ENCODE measurements around the gene PCNA. TPM values are rescaled to one million over a fixed set of nuclear protein-coding genes. Genes with fewer than 3 reads are reported as not detected.
A peak's percentile ranks its signal among the peaks of the same experiment; 100 is the strongest.

Gene PCNA
- total and polyA plus RNA-seq, 10 of the 15 experiments (the other 5 are each of a cell fraction or from before 2014, with no cell fraction given), result 389 to 694 (median 540) TPM

DNA sequence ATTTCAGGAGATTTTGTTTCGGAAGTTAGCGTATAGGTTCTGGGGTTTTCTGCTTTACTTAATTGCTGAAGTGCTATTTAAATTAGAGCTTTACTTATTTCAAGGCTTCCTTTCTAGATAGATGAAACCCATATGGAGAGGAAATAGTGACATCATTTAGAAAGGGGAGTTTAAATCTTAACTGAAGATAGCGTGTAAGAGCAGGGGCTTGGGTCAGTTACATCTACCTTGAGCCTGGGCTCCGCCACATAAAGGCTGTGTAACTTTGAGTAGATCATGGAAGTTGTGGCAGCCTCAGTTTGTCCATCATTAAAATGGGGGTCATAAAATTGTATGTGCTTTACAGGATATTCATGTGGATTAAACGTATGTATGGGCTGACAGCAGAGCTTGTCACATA lies 11.7 kb upstream of the PCNA start:
- ATAC-seq (no peak), FAIRE-seq (no peak), DNase-seq (ENCODE audit: low read depth, low spot score) (no peak)
- 13% methylated on average over 5 of the region's 5 CpGs for WGBS (ENCODE audit: insufficient coverage, insufficient replicate concordance, low lambda C conversion rate, missing lambda C conversion rate)
- Histone ChIP-seq H2AFZ (ENCODE audit: control insufficient read depth, low read depth, low read length) (no peak overlapping the region), H3K4me2 (ENCODE audit: control insufficient read depth, insufficient read depth) (peak overlapping the region; percentile 41), H3K36me3 (ENCODE audit: control insufficient read depth in 2 of 2, insufficient read depth in 2 of 2, low read length in 1 of 2) (peaks cover 0 to 6% of the 10 kb centered on the region in 2 experiments; a peak in 1 of 4 replicates), H4K20me1 (ENCODE audit: control insufficient read depth, insufficient read depth) (no peaks in the 10 kb centered on the region), H3K27me3 (replicated peaks in 1 of 2; ENCODE audit: control insufficient read depth in 2 of 2, insufficient read depth in 2 of 2, low read length in 1 of 2) (no peaks in the 10 kb centered on the region), H3K4me1 (ENCODE audit: control insufficient read depth, insufficient read depth, low read length) (peaks cover 11% of the 10 kb centered on the region; the same call in 1 of the 2 replicates), H3K27ac (ENCODE audit: control insufficient read depth, insufficient read depth) (no peak overlapping the region), H3K9me3 (replicated peaks; ENCODE audit: control insufficient read depth, insufficient read depth, low read length) (no peaks in the 10 kb centered on the region), H3K4me3 (peak overlapping the region; percentile 4; the same call in 1 of the 2 replicates), H3K9ac (ENCODE audit: control insufficient read depth, insufficient read depth, low read length) (no peak overlapping the region), H3K79me2 (ENCODE audit: control insufficient read depth, insufficient read depth, low read length) (peaks cover 44% of the 10 kb centered on the region)
- in situ Hi-C loops (cut with MboI), result no loop called here
- SMC1A ChIA-PET (ENCODE audit: uncharacterized antibody, unreplicated experiment), result interaction anchor here (0.7 to 2.6 kb wide), 11 partner anchors 10 to 316 kb away, joined by 3 to 19 read pairs (median 4); partner anchors contain the start of gene PCNA
- no TSS peak for BruUV-seq (replicated peaks)
- CTCF ChIA-PET, result interaction anchor here (0.6 to 10.2 kb wide), 11 partner anchors 9 to 91 kb away, joined by 3 to 386 read pairs (median 4); partner anchors contain the start of gene PCNA
- RAD21 ChIA-PET (ENCODE audit: unreplicated experiment), result interaction anchor here (1.0 to 1.9 kb wide), 5 partner anchors 10 to 61 kb away, joined by 3 to 17 read pairs (median 4); no protein-coding TSS in a partner anchor
- intact Hi-C loops (cut with micrococcal nuclease; ENCODE audit: unreplicated experiment), result no loop called here
- TF ChIP-seq IKZF1 (conservative IDR thresholded peaks at IDR 0.05) (no peak), JUNB (IDR thresholded peaks at IDR 0.05) (peak; percentile 22; the same call in 1 of the 2 replicates), CREB1 (IDR thresholded peaks at IDR 0.05; ENCODE audit: low read depth) (peak; percentile 21; the same call in 1 of the 2 replicates), STAT1 (conservative IDR thresholded peaks at IDR 0.05) (no peak), ATF7 (IDR thresholded peaks at IDR 0.05; ENCODE audit: low read depth) (peak; percentile 93), NFIC (IDR thresholded peaks at IDR 0.05; ENCODE audit: low read depth, low read length) (peak; percentile 62; the same call in 1 of the 2 replicates), RUNX3 (IDR thresholded peaks at IDR 0.05; ENCODE audit: low read length) (peak; percentile 30; the same call in 1 of the 2 replicates), USF2 (IDR thresholded peaks at IDR 0.05; ENCODE audit: borderline replicate concordance, low read depth, low read length) (no peak), ZNF274 (IDR thresholded peaks at IDR 0.05; ENCODE audit: insufficient read depth, insufficient read length) (no peak), PML (IDR thresholded peaks at IDR 0.05; ENCODE audit: low read length) (no peak), RAD51 (IDR thresholded peaks at IDR 0.05) (no peak), YBX1 (IDR thresholded peaks at IDR 0.05) (no peak), SMC3 (IDR thresholded peaks at IDR 0.05; ENCODE audit: borderline replicate concordance, low read length) (no peak), CHD4 (IDR thresholded peaks at IDR 0.05) (no peak)
- TF ChIP-seq, protein P1, sequence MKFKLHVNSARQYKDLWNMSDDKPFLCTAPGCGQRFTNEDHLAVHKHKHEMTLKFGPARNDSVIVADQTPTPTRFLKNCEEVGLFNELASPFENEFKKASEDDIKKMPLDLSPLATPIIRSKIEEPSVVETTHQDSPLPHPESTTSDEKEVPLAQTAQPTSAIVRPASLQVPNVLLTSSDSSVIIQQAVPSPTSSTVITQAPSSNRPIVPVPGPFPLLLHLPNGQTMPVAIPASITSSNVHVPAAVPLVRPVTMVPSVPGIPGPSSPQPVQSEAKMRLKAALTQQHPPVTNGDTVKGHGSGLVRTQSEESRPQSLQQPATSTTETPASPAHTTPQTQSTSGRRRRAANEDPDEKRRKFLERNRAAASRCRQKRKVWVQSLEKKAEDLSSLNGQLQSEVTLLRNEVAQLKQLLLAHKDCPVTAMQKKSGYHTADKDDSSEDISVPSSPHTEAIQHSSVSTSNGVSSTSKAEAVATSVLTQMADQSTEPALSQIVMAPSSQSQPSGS (IDR thresholded peaks at IDR 0.05; ENCODE audit: low read length), result peak; percentile 55
- POLR2A ChIA-PET, result interaction anchor here (1.0 to 1.3 kb wide), 4 partner anchors 12 to 61 kb away, joined by 3 to 6 read pairs (median 4); partner anchors contain the start of gene PCNA
